GM12873 (cell line): ENCODE data around the gene DTX4.

ENCODE experiments used
- CTCF ChIP-seq: IDR thresholded peaks from 2 replicates; pipeline ENCODE4 v1.5.1; 2012; ENCODE audit warnings: low read depth, mild to moderate bottlenecking, moderate library complexity, low read length, control low read depth; ENCODE audit not compliant: insufficient read depth; ENCODE audit errors: missing control alignments

The DTX4 gene

GRCh38 chr11:59181746-59182456 lies 10.0 kb downstream of the DTX4 start:
- no peak for TF ChIP-seq CTCF

DNA sequence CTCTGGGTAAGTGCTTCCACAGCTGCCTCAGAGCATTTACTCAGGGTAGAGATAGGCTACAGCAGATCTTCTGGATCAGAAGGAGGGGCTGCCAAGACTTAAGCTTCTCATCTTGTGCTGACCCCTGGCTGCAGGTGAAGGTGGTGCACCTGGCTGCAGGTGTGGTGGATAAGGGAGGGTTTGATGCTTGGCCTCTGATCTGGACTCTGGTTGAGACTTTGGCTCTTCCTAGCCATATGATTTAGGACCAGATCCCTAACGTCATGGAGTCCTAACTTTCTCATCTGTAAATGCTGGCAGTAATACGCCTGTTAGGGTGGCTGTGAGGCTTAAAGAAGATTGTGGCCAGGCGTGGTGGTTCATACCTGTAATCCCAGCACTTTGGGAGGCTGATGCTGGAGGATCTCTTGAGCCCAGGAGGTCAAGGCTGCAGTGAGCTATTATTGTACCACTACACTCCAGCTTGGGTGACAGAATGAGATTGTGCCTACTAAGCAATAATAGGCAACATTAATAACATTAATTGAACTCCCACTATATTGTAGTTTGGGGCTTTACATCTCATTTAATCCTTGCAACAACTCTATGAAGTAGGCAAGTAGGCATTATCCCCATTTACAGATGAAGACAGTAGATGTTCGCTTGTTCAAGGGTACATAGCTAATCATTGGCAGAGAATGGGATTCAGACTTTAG lies 10.7 kb downstream of the DTX4 start:
- peak; percentile 73 for TF ChIP-seq CTCF

- TF ChIP-seq CTCF = no peak
These were observed 11.8 kb downstream of the DTX4 start for GRCh38 chr11:59183771-59184170.

- TF ChIP-seq CTCF = no peak
These were observed 12.9 kb downstream of the DTX4 start for GRCh38 chr11:59184691-59185339.

GRCh38 chr11:59185386-59185945 lies 13.5 kb downstream of the DTX4 start:
- TF ChIP-seq CTCF = no peak

GRCh38 chr11:59186130-59186594 lies 14.2 kb downstream of the DTX4 start:
- peak; percentile 86 for TF ChIP-seq CTCF

DNA sequence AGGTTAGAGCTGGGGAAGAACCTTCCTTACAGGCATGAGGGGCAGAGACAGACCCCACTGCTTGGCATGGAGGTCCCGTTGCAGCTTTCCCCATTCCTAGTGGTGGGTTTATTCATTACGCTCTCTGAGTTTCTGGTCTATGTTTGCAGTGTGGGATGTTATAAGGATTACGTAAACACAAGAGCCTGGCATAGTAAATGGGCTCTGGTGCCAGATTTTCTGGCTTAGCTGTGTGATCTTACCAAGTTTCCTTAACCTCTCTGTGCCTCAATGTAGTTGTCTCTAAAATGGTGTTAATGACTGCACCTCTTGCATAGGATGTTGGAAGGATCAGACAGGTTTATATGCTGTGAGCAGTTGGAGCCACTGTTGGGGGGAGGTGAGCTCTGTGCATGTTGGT lies 15.1 kb downstream of the DTX4 start:
- TF ChIP-seq CTCF = no peak
